Esophagus (tissue), 2 donors: ENCODE data around the gene IQCN. TPM values are rescaled to one million over a fixed set of nuclear protein-coding genes. Genes with fewer than 3 reads are reported as not detected.

Experiments used
- H3K27ac ChIP-seq, 2 donors: one replicate each; pipeline ENCODE4 v1.5.1; 2013; ENCODE audit warnings: low read depth in 2 of 2, mild to moderate bottlenecking in 2 of 2, inconsistent platforms in 1 of 2, low read length in 1 of 2, moderate library complexity in 1 of 2
- H3K27me3 ChIP-seq, 2 donors: one replicate each; pipeline ENCODE4 v1.6.1; 2013; ENCODE audit warnings: low read length in 2 of 2, control low read depth in 1 of 2, mild to moderate bottlenecking in 1 of 2; ENCODE audit not compliant: insufficient read depth in 2 of 2, control insufficient read depth in 1 of 2
- H3K36me3 ChIP-seq, 2 donors: one replicate each; pipeline ENCODE4 v1.6.1; 2013; ENCODE audit warnings: low read length in 1 of 2; ENCODE audit not compliant: control insufficient read depth in 2 of 2, insufficient read depth in 2 of 2
- H3K4me1 ChIP-seq, 2 donors: one replicate each; pipeline ENCODE4 v1.6.1; 2013; ENCODE audit warnings: low read length in 1 of 2; ENCODE audit not compliant: control insufficient read depth in 2 of 2, insufficient read depth in 2 of 2
- H3K4me3 ChIP-seq, 2 donors: one replicate each; pipeline ENCODE4 v1.5.1; 2013; ENCODE audit warnings: low read length in 2 of 2, mild to moderate bottlenecking in 2 of 2, low read depth in 1 of 2, moderate library complexity in 1 of 2
- H3K9me3 ChIP-seq, 2 donors: one replicate each; pipeline ENCODE4 v1.6.1; 2013; ENCODE audit warnings: mild to moderate bottlenecking in 2 of 2, low read depth in 1 of 2, low read length in 1 of 2, moderate library complexity in 1 of 2; ENCODE audit not compliant: control insufficient read depth in 2 of 2, insufficient read depth in 1 of 2
- WGBS, 2 donors: extraction: QIAGEN DNeasy Blood & Tissue Kit; methylation state at CpG; one replicate each; pipeline ENCODE4 v1.1.7; 2013; 5-methylcytosine and 5-hydroxymethylcytosine counted together
- polyA plus RNA-seq, 2 donors: library from polyadenylated mRNA; stranded (reverse); fragments of 200-250 nt; gene quantifications; one replicate each; pipeline ENCODE4 v1.2.3, GENCODE V29; 2013
- donor health status: healthy with polysubstance abuse.
- donor health status: Bipolar disorder and iron deficiency.

IQCN gene
- polyA plus RNA-seq, 2 donors, result 0.88 to 12.2 TPM

DNA sequence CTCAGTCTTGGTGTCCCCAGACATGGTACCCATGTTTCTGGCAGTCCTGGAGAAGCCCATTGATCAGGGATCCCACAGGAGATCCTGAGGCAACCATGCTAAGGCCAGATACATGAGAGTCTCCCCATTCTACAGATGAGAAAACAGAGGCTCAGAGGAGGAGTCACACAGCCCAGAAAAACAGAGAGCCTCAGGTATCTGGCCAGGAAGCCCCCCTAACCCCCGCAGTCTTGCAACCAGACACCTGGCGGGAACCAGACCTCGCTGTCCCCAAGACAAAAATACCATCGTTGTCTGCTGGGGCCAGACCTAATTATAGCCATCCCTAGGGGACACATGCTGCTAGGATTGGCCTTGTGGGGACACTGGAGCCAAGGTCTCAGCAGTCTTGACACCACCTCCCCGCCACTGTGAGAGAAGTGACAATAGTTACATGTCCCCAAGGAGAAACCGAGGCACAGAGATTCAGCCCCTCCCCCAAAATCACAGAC lies 46.4 kb downstream of the IQCN start:
- H3K27me3 ChIP-seq, result peaks cover 0 to 21% of the 10 kb centered on the region in 2 donors
- H3K4me3 ChIP-seq, result no peak overlapping the region
- peaks cover 0 to under 1% of the 10 kb centered on the region in 2 donors for H3K9me3 ChIP-seq
- H3K4me1 ChIP-seq, result peaks cover 5 to 11% of the 10 kb centered on the region in 2 donors
- H3K27ac ChIP-seq, result no peak overlapping the region
- WGBS, 2 donors, result 75 to 79% methylated on average over 6 of the region's 6 CpGs
- no peaks in the 10 kb centered on the region for H3K36me3 ChIP-seq

DNA sequence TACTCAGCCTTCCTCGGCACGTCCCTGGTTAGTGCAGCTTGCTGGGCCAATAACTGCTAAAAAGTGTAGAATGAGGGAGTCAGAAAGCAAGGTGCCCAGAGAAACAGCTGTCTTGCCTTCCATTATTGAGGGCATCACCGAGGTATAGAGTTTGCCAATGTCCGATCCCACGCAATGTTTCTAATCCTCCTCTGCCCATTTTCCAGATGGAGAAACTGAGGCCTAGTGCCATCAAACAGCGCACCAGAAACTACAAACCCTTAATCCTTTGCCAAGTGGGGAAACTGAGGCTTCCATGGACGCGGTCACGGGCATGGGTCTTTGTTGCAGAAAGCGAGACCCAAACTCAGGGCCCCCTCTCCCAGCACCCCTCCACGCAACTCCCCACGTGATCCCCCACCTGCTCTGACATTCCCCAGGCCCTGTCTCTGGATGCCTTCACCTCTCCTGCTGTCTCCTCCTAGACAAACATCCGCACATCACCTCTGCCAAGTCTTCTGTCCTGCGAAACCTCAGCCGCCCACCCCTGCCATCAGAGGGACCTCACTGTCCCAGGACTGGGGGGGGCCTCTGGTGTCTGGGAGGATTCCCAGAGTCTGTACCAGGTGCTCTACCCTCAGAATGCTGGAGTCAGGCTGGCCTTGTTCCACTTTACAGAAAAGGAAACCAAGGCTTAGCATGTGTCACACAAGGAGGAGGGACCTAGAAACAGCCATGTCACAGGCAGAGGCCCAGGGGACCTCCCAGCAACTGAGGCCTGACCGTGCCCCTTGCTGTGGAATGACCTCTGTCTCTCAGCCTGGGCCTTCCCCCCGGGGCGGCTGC lies 47.1 kb downstream of the IQCN start:
- no peak overlapping the region for H3K27ac ChIP-seq
- H3K9me3 ChIP-seq, result no peaks in the 10 kb centered on the region
- H3K36me3 ChIP-seq, result no peaks in the 10 kb centered on the region
- peaks cover 0 to 15% of the 10 kb centered on the region in 2 donors for H3K27me3 ChIP-seq
- H3K4me3 ChIP-seq, result no peak overlapping the region
- WGBS, 2 donors, result 80 to 85% methylated on average over 18 of the region's 18 CpGs
- peaks cover 5 to 11% of the 10 kb centered on the region in 2 donors for H3K4me1 ChIP-seq

DNA sequence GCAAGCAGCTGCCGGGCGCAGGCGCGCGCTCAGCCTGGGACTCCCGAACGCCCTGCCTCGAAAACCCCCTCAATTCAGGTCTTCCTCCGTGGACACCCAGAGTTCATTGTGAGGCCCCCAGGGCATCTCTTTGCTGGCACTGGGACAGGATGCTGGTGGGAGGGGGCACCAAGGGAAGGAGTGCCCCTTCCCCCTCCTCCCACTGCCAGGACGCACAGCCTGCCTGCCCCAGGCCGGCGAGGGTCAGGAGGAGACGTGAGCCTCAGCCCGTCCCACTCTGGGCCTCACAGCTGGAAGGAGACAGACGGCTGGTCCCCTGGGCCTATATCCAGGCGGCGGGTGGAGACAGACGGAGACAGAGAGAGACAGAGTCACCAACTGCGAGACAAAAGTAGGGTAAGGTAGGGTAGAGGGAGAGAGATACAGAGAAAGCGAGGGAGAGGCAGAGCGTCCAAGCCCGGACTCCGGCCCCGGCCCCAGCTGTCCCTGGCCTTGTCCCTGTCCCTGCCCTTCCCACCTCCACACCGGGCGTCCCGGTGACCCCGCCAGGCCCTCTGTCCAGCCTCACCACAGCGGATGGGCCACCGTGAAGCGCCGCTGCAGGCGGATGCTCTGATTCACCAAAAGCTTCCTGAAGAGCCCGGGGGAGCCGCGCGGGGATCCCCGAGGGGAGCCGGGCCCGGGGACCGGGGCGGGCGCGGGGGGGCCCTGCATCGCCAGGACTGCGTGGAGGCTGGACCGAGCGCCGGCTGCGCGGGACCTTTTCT lies 48.4 kb downstream of the IQCN start, which contains the start of gene PDE4C:
Gene PDE4C, minus strand, starts transcription at position 737 of the 767 bp plus-strand sequence. Its CDS starts 23 bp downstream, at position 714.
- Histone ChIP-seq H3K27me3 (peaks cover 0 to 12% of the 10 kb centered on the region in 2 donors), H3K36me3 (no peaks in the 10 kb centered on the region), H3K4me3 (no peak within 1 kb of the TSS), H3K4me1 (peaks cover 5 to 11% of the 10 kb centered on the region in 2 donors), H3K27ac (no peak within 1 kb of the TSS), H3K9me3 (no peaks in the 10 kb centered on the region)
- WGBS, 2 donors, result 4 to 5% methylated on average over 41 to 51 of the region's 51 CpGs

DNA sequence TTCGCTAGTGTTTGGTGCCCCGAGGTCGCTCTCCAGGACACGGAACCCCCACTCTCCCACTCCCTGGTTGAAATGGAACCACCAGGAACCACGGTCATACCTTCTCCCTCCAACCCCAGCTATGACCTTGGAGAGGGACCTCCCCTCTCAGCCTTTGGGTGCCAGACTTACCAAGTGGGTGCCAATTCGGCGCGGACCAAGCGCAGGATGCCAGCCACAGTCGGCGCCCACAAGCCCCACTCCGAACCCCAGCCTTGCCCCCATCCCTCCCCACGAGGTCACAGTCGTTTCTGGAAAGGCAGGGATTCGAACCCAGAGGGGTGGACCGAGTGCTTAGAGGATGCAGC lies 48.9 kb downstream of the IQCN start:
- Histone ChIP-seq H3K27ac (no peak overlapping the region), H3K9me3 (no peaks in the 10 kb centered on the region), H3K4me3 (no peak overlapping the region), H3K36me3 (no peaks in the 10 kb centered on the region), H3K4me1 (peaks cover 5 to 11% of the 10 kb centered on the region in 2 donors), H3K27me3 (peaks cover 0 to 12% of the 10 kb centered on the region in 2 donors)
- WGBS, 2 donors, result 14 to 15% methylated on average over 16 of the region's 16 CpGs

DNA sequence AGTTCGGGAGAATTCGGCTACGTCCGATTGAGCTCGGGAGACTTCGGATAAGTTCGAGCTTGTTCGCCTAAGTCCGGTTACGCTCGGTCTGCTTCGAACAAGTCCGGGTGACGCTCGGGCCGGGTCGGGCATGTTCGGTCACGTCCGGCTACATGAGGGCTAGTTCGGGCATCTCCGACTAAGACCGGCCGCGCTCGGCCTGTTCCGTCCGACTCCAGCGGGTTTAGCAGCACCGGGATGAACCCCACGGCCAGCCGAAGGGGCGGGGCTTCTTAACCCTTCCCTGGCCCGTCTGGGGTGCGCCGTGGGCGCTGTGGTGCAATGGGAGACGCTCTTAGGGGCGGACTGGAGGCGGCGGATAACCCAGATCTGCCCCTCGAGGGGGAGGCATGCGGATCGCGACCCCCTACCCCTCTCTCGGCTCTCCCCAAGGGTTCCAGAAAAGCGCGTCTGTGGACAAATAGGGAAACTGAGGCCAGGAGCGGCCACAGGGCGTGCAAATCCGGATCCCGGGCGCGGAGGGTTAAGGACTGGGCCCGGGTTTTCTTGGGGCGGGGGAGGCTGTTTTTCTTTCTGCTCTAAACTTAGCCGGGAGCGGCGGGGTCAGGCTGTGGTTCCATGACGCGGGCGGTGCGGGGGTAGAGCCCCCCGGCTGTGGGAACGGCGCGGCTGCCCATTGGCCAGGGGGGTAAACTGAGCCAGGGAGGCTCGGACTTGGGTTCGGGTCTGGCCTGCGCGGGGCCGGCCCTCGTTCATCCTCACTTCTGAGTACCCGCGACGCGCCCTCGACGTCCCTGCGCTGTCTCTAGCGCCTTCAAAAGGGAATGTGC lies 49.5 kb downstream of the IQCN start:
- H3K4me3 ChIP-seq, result peak overlapping the region; percentile 20 to 32
- no peak overlapping the region for H3K27ac ChIP-seq
- WGBS, 2 donors, result 3 to 4% methylated on average over 81 of the region's 81 CpGs

DNA sequence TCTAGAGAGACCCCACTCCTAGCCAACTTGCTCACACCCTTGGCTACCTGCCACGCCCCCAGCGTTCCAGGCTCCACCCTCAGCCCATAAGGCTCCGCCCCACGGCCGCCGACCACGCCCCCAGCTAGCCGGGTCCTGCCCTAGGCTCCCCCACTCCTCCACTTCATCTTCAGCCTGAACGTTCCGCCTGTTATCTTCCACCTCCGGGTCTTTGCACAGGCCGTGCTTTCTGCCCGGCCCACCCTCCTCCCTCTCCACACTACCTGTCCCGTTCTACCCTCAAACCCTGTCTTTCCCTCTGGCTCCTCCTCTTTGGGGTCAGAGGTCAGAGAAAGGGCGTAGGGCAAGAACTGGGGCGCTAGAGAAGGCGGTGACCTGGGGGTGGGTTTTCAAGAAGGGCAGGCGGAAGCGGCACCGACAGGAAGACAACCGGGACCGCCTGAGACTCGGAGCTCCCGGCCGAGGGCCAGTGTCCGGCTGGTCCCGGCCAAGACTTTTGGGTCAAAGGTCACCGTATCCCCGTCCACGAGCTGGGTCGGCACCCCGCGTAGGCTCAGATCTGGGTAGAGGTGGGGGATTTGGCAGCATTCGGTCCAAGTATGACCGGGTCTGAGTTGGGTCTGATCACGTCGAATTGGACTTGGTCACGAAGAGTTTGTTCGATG lies 50.3 kb downstream of the IQCN start:
- peak overlapping the region; percentile 19 to 32 for H3K4me3 ChIP-seq
- H3K4me1 ChIP-seq, result peaks cover 5 to 11% of the 10 kb centered on the region in 2 donors
- WGBS, 2 donors, result 8 to 10% methylated on average over 39 of the region's 39 CpGs
- no peak overlapping the region for H3K27ac ChIP-seq
- H3K9me3 ChIP-seq, result no peaks in the 10 kb centered on the region
- H3K27me3 ChIP-seq, result peaks cover 0 to 12% of the 10 kb centered on the region in 2 donors
- H3K36me3 ChIP-seq, result no peaks in the 10 kb centered on the region

More for the DNA sequence above, 49.5 kb downstream of the IQCN start:
- H3K4me1 ChIP-seq, result peaks cover 5 to 11% of the 10 kb centered on the region in 2 donors
- H3K27me3 ChIP-seq, result peaks cover 0 to 12% of the 10 kb centered on the region in 2 donors
- H3K9me3 ChIP-seq, result no peaks in the 10 kb centered on the region
- H3K36me3 ChIP-seq, result no peaks in the 10 kb centered on the region

DNA sequence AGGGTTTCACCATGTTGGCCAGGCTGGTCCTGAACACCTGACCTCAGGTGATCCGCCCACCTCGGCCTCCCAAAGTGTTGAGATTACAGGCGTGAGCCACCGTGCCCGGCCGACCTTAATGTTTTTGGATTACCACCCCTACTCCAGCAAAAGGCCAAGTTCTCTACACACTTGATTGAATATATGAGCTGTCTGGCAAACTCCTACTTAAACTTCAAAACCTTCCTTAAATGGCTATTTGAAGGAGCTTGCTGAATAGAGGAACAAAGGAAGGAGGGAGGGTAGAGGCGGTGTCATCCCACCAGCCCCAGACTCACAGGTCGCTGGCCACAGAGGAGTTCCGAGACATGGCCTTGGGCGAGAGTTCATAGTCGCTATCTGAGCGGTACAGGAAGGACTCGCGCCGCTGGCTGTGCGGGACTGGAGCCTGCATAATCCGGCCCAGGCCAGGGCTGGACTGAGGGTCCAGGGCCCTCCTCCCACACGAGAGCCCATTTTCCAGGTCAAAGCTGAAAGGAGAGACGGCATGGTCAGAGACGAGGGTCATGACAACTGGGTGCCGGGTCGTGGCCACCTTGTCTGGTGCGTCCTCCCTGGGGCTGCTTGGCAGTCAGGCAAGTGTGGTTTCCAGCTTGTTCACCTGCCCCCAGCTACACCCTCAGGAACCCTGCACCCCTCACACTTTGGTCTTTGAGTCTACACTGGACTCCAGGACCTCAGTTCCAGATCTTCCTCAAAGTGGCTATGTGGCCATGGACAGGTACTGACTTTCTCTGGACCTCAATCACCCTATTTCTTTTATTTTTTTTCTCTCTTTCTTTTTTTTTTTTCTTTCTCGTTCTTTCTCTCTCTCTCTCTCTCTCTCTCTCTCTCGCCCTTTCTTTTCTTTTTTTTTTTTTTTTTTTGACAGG lies 52.2 kb downstream of the IQCN start:
- Histone ChIP-seq H3K4me1 (peaks cover 5 to 11% of the 10 kb centered on the region in 2 donors), H3K36me3 (no peaks in the 10 kb centered on the region), H3K27me3 (peaks cover 0 to 10% of the 10 kb centered on the region in 2 donors), H3K4me3 (no peak overlapping the region), H3K9me3 (no peaks in the 10 kb centered on the region), H3K27ac (no peak overlapping the region)
- 83 to 84% methylated on average over 23 to 25 of the region's 25 CpGs for WGBS, 2 donors

DNA sequence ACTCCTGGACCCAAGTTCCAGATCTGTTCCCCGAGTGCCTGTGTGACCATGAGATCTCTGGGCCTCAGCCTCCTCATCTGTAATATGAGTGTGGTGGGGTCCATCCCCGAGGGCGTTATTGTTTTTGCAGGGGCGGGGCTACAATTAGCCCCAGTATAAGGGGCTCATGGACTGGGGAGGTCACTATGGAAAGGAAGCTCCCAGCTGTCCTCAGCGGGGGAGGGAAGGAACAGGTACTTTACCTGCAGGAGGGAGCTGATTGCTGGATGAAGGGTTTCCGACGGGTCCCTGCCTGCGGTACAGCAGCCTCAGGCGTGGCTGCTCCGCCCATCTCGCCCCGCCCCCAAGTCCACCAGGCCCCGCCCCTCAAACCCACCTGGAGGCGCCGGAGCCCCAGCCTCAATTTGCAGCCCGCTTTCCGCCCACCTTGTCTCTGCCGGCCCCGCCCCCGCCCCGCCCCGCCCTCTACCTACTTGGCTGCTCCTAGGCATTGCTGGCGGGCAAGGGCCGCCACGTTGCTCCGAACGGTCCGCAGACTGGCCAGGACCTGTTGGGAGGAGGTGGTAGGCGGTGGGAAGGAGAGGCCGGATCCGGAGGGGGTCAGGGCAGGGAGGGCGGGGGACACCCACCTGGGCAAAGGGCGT lies 53.5 kb downstream of the IQCN start:
- Histone ChIP-seq H3K27me3 (peaks cover 0 to 7% of the 10 kb centered on the region in 2 donors), H3K27ac (no peak overlapping the region), H3K4me1 (peaks cover 5 to 7% of the 10 kb centered on the region in 2 donors), H3K9me3 (no peaks in the 10 kb centered on the region), H3K4me3 (no peak overlapping the region), H3K36me3 (no peaks in the 10 kb centered on the region)
- WGBS, 2 donors, result 7 to 8% methylated on average over 25 to 33 of the region's 33 CpGs
